Breast epithelium (tissue), 4 donors: ENCODE measurements around the gene ALOX12B. TPM values are rescaled to one million over a fixed set of nuclear protein-coding genes. Genes with fewer than 3 reads are reported as not detected.
"Not testable (repeated sequence)": the region's sequence is repeated elsewhere in the genome, so short reads cannot be mapped to it uniquely, and the experiment has no call there.

Experiments used
- DNase-seq, 2 donors: peaks; one replicate each; pipeline ENCODE4 v3.0.0-alpha.2; 2019; ENCODE audit warnings: low spot score in 2 of 2
- H3K27ac ChIP-seq, 2 donors: fragments of 200-600 bp; sonication (generic) in 1 of 2; one replicate each; pipeline ENCODE4 v1.5.1; 2016 to 2019; ENCODE audit warnings: mild to moderate bottlenecking in 1 of 2
- H3K27me3 ChIP-seq, 2 donors: fragments of 200-600 bp; sonication (generic) in 1 of 2; one replicate each; pipeline versions ENCODE4 v1.5.1 to v1.6.0; 2017 to 2019; ENCODE audit warnings: control low read depth in 1 of 2, mild to moderate bottlenecking in 1 of 2
- H3K36me3 ChIP-seq: fragments of 200-600 bp; one replicate; pipeline ENCODE4 v1.5.1; 2019
- H3K4me1 ChIP-seq, 2 donors: fragments of 200-600 bp; sonication (generic); one replicate each; pipeline ENCODE4 v1.5.1; 2016 to 2019; ENCODE audit warnings: control low read depth in 1 of 2
- H3K4me3 ChIP-seq, 3 donors: fragments of 200-600 bp; sonication (generic); 1 replicate in 2 of 3; 2 replicates in 1 of 3; pipeline ENCODE4 v1.5.1; 2016 to 2019; ENCODE audit warnings: mild to moderate bottlenecking in 3 of 3, moderate library complexity in 2 of 3
- H3K9me3 ChIP-seq, 2 donors: fragments of 200-600 bp; sonication (generic) in 1 of 2; one replicate each; pipeline ENCODE4 v1.5.1; 2016 to 2019; ENCODE audit warnings: control low read depth in 1 of 2
- CTCF ChIP-seq, 3 donors: fragments of 450-650 bp; IDR thresholded peaks; one replicate each; pipeline ENCODE4 v1.5.1; 2016 to 2017; ENCODE audit warnings: antibody characterized with exemption in 3 of 3, mild to moderate bottlenecking in 3 of 3, moderate library complexity in 3 of 3
- POLR2A ChIP-seq: fragments of 450-650 bp; IDR thresholded peaks from one replicate; pipeline ENCODE4 v1.6.1; 2016; ENCODE audit warnings: antibody characterized with exemption, mild to moderate bottlenecking, moderate library complexity
- POLR2AphosphoS5 ChIP-seq, 3 donors: sonication (generic); formaldehyde crosslinking; IDR thresholded peaks; one replicate each; pipeline ENCODE4 v1.6.1; 2017; ENCODE audit warnings: antibody characterized with exemption in 3 of 3
- intact Hi-C: fragments of 100-400 bp; cut with DNase I; formaldehyde crosslinking; loops from one replicate; pipeline ENCODE4 v1.15.1; 2023; ENCODE audit warnings: low total_unique reads
- total RNA-seq, 3 donors: library from RNA; depleted of rRNA; stranded (reverse); fragments of >200 nt; gene quantifications; one replicate each; pipeline ENCODE4 v1.1.0, GENCODE V29; 2016

The ALOX12B gene
- total RNA-seq, 3 donors from 2014 or later, result not detected

- H3K27ac ChIP-seq, result no peak overlapping the region
- intact Hi-C loops, result no loop called here
- peaks cover 4 to 35% of the 10 kb centered on the region in 2 donors for H3K27me3 ChIP-seq
- H3K36me3 ChIP-seq, result no peaks in the 10 kb centered on the region
- TF ChIP-seq POLR2AphosphoS5 (IDR thresholded peaks at IDR 0.05), result no peak
- no peak for TF ChIP-seq POLR2A
- no peak for TF ChIP-seq CTCF (IDR thresholded peaks at IDR 0.05)
- H3K4me3 ChIP-seq, result no peak overlapping the region
- H3K9me3 ChIP-seq, result no peaks in the 10 kb centered on the region
- no peak for DNase-seq
- no peaks in the 10 kb centered on the region for H3K4me1 ChIP-seq
Measured at GRCh38 chr17:8064561-8065019, 22.9 kb downstream of the ALOX12B start.

- no peak for DNase-seq
- Histone ChIP-seq H3K27me3 (peaks cover 4 to 40% of the 10 kb centered on the region in 2 donors), H3K27ac (no peak overlapping the region), H3K36me3 (no peaks in the 10 kb centered on the region), H3K4me3 (peak overlapping the region in 1 of 3 donors; percentile 13), H3K9me3 (no peaks in the 10 kb centered on the region), H3K4me1 (no peaks in the 10 kb centered on the region)
- TF ChIP-seq POLR2AphosphoS5 (IDR thresholded peaks at IDR 0.05) (no peak), CTCF (IDR thresholded peaks at IDR 0.05) (no peak), POLR2A (no peak)
- intact Hi-C loops, result no loop called here
Measured at GRCh38 chr17:8063761-8064534, 23.6 kb downstream of the ALOX12B start.

- Histone ChIP-seq H3K27ac (no peak overlapping the region), H3K9me3 (no peaks in the 10 kb centered on the region), H3K4me3 (peak overlapping the region in 2 of 3 donors; percentile 13 to 27), H3K36me3 (no peaks in the 10 kb centered on the region), H3K4me1 (no peaks in the 10 kb centered on the region), H3K27me3 (peaks cover 4 to 43% of the 10 kb centered on the region in 2 donors)
- DNase-seq, result no peak
- TF ChIP-seq POLR2AphosphoS5 (IDR thresholded peaks at IDR 0.05) (no peak), CTCF (IDR thresholded peaks at IDR 0.05) (no peak), POLR2A (no peak)
- intact Hi-C loops, result no loop called here
Measured at GRCh38 chr17:8062807-8063483, 24.6 kb downstream of the ALOX12B start.

- Histone ChIP-seq H3K4me3 (peak overlapping the region in 1 of 3 donors; percentile 13), H3K9me3 (no peaks in the 10 kb centered on the region), H3K27ac (no peak overlapping the region), H3K36me3 (no peaks in the 10 kb centered on the region), H3K4me1 (no peaks in the 10 kb centered on the region), H3K27me3 (peaks cover 4 to 43% of the 10 kb centered on the region in 2 donors)
- TF ChIP-seq POLR2A (no peak), POLR2AphosphoS5 (IDR thresholded peaks at IDR 0.05) (no peak), CTCF (IDR thresholded peaks at IDR 0.05) (no peak)
- DNase-seq, result no peak
- intact Hi-C loops, result no loop called here
Measured at GRCh38 chr17:8062435-8062806, 25.1 kb downstream of the ALOX12B start.

- H3K36me3 ChIP-seq, intact Hi-C loops, H3K4me1 ChIP-seq, H3K4me3 ChIP-seq, DNase-seq, H3K9me3 ChIP-seq, H3K27ac ChIP-seq: not testable (repeated sequence)
- peaks cover 4 to 43% of the 10 kb centered on the region in 2 donors for H3K27me3 ChIP-seq
Measured at GRCh38 chr17:8061851-8062250, 25.7 kb downstream of the ALOX12B start.
